HT-29 (cell line): Measurements from ENCODE around the gene CGA. TPM values are rescaled to one million over a fixed set of nuclear protein-coding genes. Genes with fewer than 3 reads are reported as not detected.

Source experiments
- total RNA-seq: library from RNA; depleted of rRNA; stranded (reverse); fragments of >200 nt; shearing (Covaris generic); gene quantifications from 2 replicates; pipeline ENCODE4 v1.2.3, GENCODE V29; 2014; rRNA removed

The CGA gene
- total RNA-seq, 1 experiment from 2014 or later = not detected

Other genes with a start within 250 kb of the CGA start
- gene HTR1E, start 157.6 kb downstream of the CGA start, total RNA-seq = not detected in 2 replicates
- 8.0 and 9.4 TPM in 2 replicates for gene ZNF292, start 60.5 kb upstream of the CGA start, total RNA-seq
- 1.2 and 1.5 TPM in 2 replicates for gene SMIM8, start 227.5 kb upstream of the CGA start, total RNA-seq
- gene GJB7, start 234.2 kb upstream of the CGA start, total RNA-seq = not detected in 2 replicates
- gene C6orf163, start 249.7 kb upstream of the CGA start, total RNA-seq = not detected in 2 replicates